ENCODE measurements around the gene HNRNPUL1.

DNA sequence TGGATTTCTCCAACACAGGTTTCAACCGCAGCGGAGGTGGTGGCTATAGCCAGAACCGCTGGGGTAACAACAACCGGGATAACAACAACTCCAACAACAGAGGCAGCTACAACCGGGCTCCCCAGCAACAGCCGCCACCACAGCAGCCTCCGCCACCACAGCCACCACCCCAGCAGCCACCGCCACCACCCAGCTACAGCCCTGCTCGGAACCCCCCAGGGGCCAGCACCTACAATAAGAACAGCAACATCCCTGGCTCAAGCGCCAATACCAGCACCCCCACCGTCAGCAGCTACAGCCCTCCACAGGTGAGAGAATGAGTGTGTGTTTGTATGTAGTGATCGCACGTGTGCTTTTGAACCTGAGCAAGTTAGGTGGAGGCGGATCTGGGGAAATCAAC, 39.8 kb downstream of the HNRNPUL1 start:
- TF ChIP-seq EZH2 (IDR thresholded peaks at IDR 0.05; ENCODE audit: insufficient read depth, poor library complexity, severe bottlenecking) (no peak), EZH2phosphoT487 (IDR thresholded peaks at IDR 0.05; ENCODE audit: insufficient read depth, low read depth) (no peak)
